H1 (cell line): ENCODE measurements around the gene CCDC148. TPM values are rescaled to one million over a fixed set of nuclear protein-coding genes. Genes with fewer than 3 reads are reported as not detected.

Experiments used
- CTCF ChIA-PET: fragments of 300-600 bp; sonication (Branson Sonifier 250); formaldehyde crosslinking; loops from one replicate; lab custom pipeline; 2021; ENCODE audit not compliant: partially characterized antibody; lab: Charles Lee
- POLR2A ChIA-PET: fragments of 300-600 bp; sonication (Branson Sonifier 250); formaldehyde crosslinking; loops from one replicate; lab custom pipeline; 2021; ENCODE audit warnings: inconsistent platforms; ENCODE audit not compliant: partially characterized antibody; lab: Charles Lee
- DNase-seq, 2 experiments: peaks; one replicate each; pipeline versions ENCODE4 v3.0.0 to v3.0.0-alpha.2; 2010 to 2022; ENCODE audit warnings: low spot score in 2 of 2, low read depth in 1 of 2, mixed read lengths in 1 of 2
- FAIRE-seq: peaks from 2 replicates; lab custom pipeline; 2011; peaks lifted over from hg19 to GRCh38; lab: Jason Lieb, UNC
- H2AFZ ChIP-seq: 2 replicates; pipeline ENCODE4 v1.8.1; 2012; ENCODE audit warnings: low read length, inconsistent platforms
- H2AK5ac ChIP-seq: 2 replicates; pipeline ENCODE4 v1.6.1; 2013; ENCODE audit warnings: low read depth, low read length
- H2BK120ac ChIP-seq: replicated peaks from 2 replicates; pipeline ENCODE3; 2013; ENCODE audit warnings: low read depth, low read length, inconsistent platforms
- H2BK12ac ChIP-seq: 2 replicates; pipeline ENCODE4 v1.6.1; 2013; ENCODE audit warnings: low read depth, low read length
- H2BK15ac ChIP-seq: 2 replicates; pipeline ENCODE4 v1.6.1; 2013; ENCODE audit warnings: low read length
- H2BK20ac ChIP-seq: 2 replicates; pipeline ENCODE4 v1.6.1; 2013; ENCODE audit warnings: low read length
- H2BK5ac ChIP-seq: 2 replicates; pipeline ENCODE4 v1.6.1; 2013; ENCODE audit warnings: low read depth, low read length
- H3K14ac ChIP-seq: 2 replicates; pipeline ENCODE4 v1.6.1; 2013; ENCODE audit warnings: inconsistent platforms; ENCODE audit not compliant: insufficient read length
- H3K18ac ChIP-seq: 2 replicates; pipeline ENCODE4 v1.6.1; 2013; ENCODE audit warnings: low read length; ENCODE audit errors: extremely low read depth
- H3K23ac ChIP-seq: 2 replicates; pipeline ENCODE4 v1.6.1; 2013; ENCODE audit warnings: inconsistent platforms; ENCODE audit not compliant: insufficient read length
- H3K23me2 ChIP-seq: 2 replicates; pipeline ENCODE4 v1.6.1; 2013; ENCODE audit warnings: low read depth, low read length
- H3K27ac ChIP-seq: 2 replicates; pipeline ENCODE4 v1.6.1; 2011; ENCODE audit warnings: low read depth, low read length, inconsistent platforms
- H3K27me3 ChIP-seq, 4 experiments: replicated peaks in 1 of 4; 1 replicate in 1 of 4; 2 replicates in 3 of 4; pipeline versions ENCODE4 v1.6.1 to v1.8.1; 2011 to 2013; ENCODE audit warnings: low read length in 3 of 4, mild to moderate bottlenecking in 3 of 4, inconsistent platforms in 2 of 4, mixed read lengths in 2 of 4, moderate library complexity in 1 of 4; ENCODE audit not compliant: control insufficient read depth in 3 of 4, insufficient read depth in 3 of 4; ENCODE audit errors: extremely low read depth in 1 of 4
- H3K36me3 ChIP-seq, 4 experiments: 2 replicates each; pipeline versions ENCODE4 v1.6.1 to v1.8.1; 2011 to 2013; ENCODE audit warnings: mild to moderate bottlenecking in 4 of 4, low read length in 3 of 4, moderate library complexity in 2 of 4, control low read depth in 1 of 4, inconsistent platforms in 1 of 4; ENCODE audit not compliant: insufficient read depth in 4 of 4, control insufficient read depth in 2 of 4
- H3K4ac ChIP-seq: replicated peaks from 2 replicates; pipeline ENCODE3; 2013; ENCODE audit warnings: low read length, low read depth, mixed read lengths, inconsistent platforms; ENCODE audit not compliant: insufficient read length
- H3K4me1 ChIP-seq, 4 experiments: replicated peaks in 1 of 4; 1 replicate in 1 of 4; 2 replicates in 3 of 4; pipeline versions ENCODE4 v1.6.1 to v1.8.1; 2011 to 2013; ENCODE audit warnings: low read length in 3 of 4, inconsistent platforms in 2 of 4, mixed read lengths in 1 of 4; ENCODE audit not compliant: insufficient read depth in 4 of 4, control insufficient read depth in 3 of 4
- H3K4me2 ChIP-seq, 2 experiments: 2 replicates each; pipeline versions ENCODE4 v1.6.1 to v1.8.1; 2011 to 2013; ENCODE audit warnings: low read depth in 2 of 2, low read length in 2 of 2, control low read depth in 1 of 2, inconsistent platforms in 1 of 2, mild to moderate bottlenecking in 1 of 2; ENCODE audit not compliant: insufficient read depth in 1 of 2
- H3K4me3 ChIP-seq, 4 experiments: fragments of 200-600, 300-600 bp in 1 of 4; sonication (generic), shearing (Covaris generic), sonication (Bioruptor Twin) in 1 of 4; 2 replicates each; pipeline versions ENCODE4 v1.5.1 to v1.8.1; 2011 to 2016; ENCODE audit warnings: low read length in 4 of 4, low read depth in 3 of 4, control low read depth in 2 of 4, inconsistent platforms in 2 of 4, mild to moderate bottlenecking in 2 of 4, mixed read lengths in 1 of 4, moderate library complexity in 1 of 4; ENCODE audit not compliant: insufficient read depth in 2 of 4; ENCODE audit errors: extremely low read depth in 1 of 4
- H3K56ac ChIP-seq: replicated peaks from 2 replicates; pipeline ENCODE3; 2013; ENCODE audit warnings: low read depth, mild to moderate bottlenecking, mixed read lengths, low read length, inconsistent platforms; ENCODE audit not compliant: insufficient read length
- H3K79me1 ChIP-seq: 2 replicates; pipeline ENCODE4 v1.6.1; 2013; ENCODE audit warnings: low read depth, low read length, control low read depth
- H3K79me2 ChIP-seq, 2 experiments: 2 replicates each; pipeline versions ENCODE4 v1.6.1 to v1.8.1; 2012 to 2013; ENCODE audit warnings: low read length in 2 of 2, mild to moderate bottlenecking in 2 of 2, inconsistent platforms in 1 of 2; ENCODE audit not compliant: insufficient read depth in 2 of 2, control insufficient read depth in 1 of 2
- H3K9ac ChIP-seq, 4 experiments: replicated peaks in 1 of 4; 1 replicate in 1 of 4; 2 replicates in 3 of 4; pipeline versions ENCODE4 v1.6.1 to v1.8.1; 2011 to 2013; ENCODE audit warnings: low read depth in 3 of 4, low read length in 3 of 4, control low read depth in 2 of 4, mild to moderate bottlenecking in 2 of 4, moderate library complexity in 2 of 4, inconsistent platforms in 1 of 4; ENCODE audit errors: extremely low read depth in 1 of 4
- H3K9me3 ChIP-seq, 2 experiments: 2 replicates each; pipeline versions ENCODE4 v1.6.1 to v1.8.1; 2012 to 2013; ENCODE audit warnings: mild to moderate bottlenecking in 2 of 2, moderate library complexity in 2 of 2, control low read depth in 1 of 2, inconsistent platforms in 1 of 2, low read depth in 1 of 2, low read length in 1 of 2, mixed read lengths in 1 of 2; ENCODE audit not compliant: insufficient read depth in 2 of 2
- H4K20me1 ChIP-seq, 2 experiments: replicated peaks in 1 of 2; 2 replicates each; pipeline versions ENCODE3 to v1.8.1; 2011 to 2013; ENCODE audit warnings: inconsistent platforms in 2 of 2, low read length in 2 of 2, mild to moderate bottlenecking in 1 of 2; ENCODE audit not compliant: insufficient read depth in 2 of 2, control insufficient read depth in 1 of 2
- H4K5ac ChIP-seq: 2 replicates; pipeline ENCODE4 v1.6.1; 2013; ENCODE audit warnings: low read length, low read depth, mixed read lengths, inconsistent platforms; ENCODE audit not compliant: insufficient read length
- H4K8ac ChIP-seq: 2 replicates; pipeline ENCODE4 v1.8.0; 2013; ENCODE audit warnings: mild to moderate bottlenecking, moderate library complexity, low read length, inconsistent platforms; ENCODE audit not compliant: insufficient read depth; ENCODE audit errors: extremely low read depth
- H4K91ac ChIP-seq: replicated peaks from 2 replicates; pipeline ENCODE3; 2013; ENCODE audit warnings: low read length, mixed read lengths, inconsistent platforms; ENCODE audit not compliant: insufficient read length
- BACH1 ChIP-seq: IDR thresholded peaks from 2 replicates; pipeline ENCODE4 v1.6.1; 2012; ENCODE audit warnings: low read length, improper control_type of control experiment
- BCL11A ChIP-seq, 2 experiments: IDR thresholded peaks; one replicate each; pipeline ENCODE4 v1.6.1; 2011; ENCODE audit warnings: low read depth in 2 of 2, low read length in 2 of 2, mild to moderate bottlenecking in 2 of 2
- CREB1 ChIP-seq: IDR thresholded peaks from 2 replicates; pipeline ENCODE4 v1.6.1; 2012; ENCODE audit warnings: inconsistent platforms
- GTF2F1 ChIP-seq: IDR thresholded peaks from 2 replicates; pipeline ENCODE4 v1.6.1; 2012; ENCODE audit warnings: low read depth, low read length, improper control_type of control experiment, borderline replicate concordance
- JUN ChIP-seq: IDR thresholded peaks from 2 replicates; pipeline ENCODE4 v1.6.1; 2011; ENCODE audit warnings: low read depth, mild to moderate bottlenecking, improper control_type of control experiment, low read length
- KDM4A ChIP-seq: IDR thresholded peaks from one replicate; pipeline ENCODE4 v1.7.1; 2012; ENCODE audit warnings: low read depth, mild to moderate bottlenecking, moderate library complexity, low read length, inconsistent platforms; ENCODE audit not compliant: severe bottlenecking
- POLR2A ChIP-seq, 2 experiments: IDR thresholded peaks; 1 replicate in 1 of 2; 2 replicates in 1 of 2; pipeline ENCODE4 v1.6.1; 2011; ENCODE audit warnings: low read depth in 2 of 2, low read length in 2 of 2, mild to moderate bottlenecking in 2 of 2; ENCODE audit errors: control extremely low read depth in 1 of 2
- POU5F1 ChIP-seq: IDR thresholded peaks from 2 replicates; pipeline ENCODE4 v1.6.1; 2011; ENCODE audit warnings: low read depth, mild to moderate bottlenecking, low read length, moderate library complexity
- SIN3A ChIP-seq, 2 experiments: IDR thresholded peaks in 1 of 2; conservative IDR thresholded peaks in 1 of 2; 2 replicates each; pipeline ENCODE4 v1.6.1; 2011 to 2012; ENCODE audit warnings: low read length in 2 of 2, improper control_type of control experiment in 1 of 2, low read depth in 1 of 2, mild to moderate bottlenecking in 1 of 2
- SIRT6 ChIP-seq: IDR thresholded peaks from one replicate; pipeline ENCODE4 v1.7.1; 2012; ENCODE audit warnings: low read length, inconsistent platforms
- SIX5 ChIP-seq: IDR thresholded peaks from 2 replicates; pipeline ENCODE4 v1.6.1; 2011; ENCODE audit warnings: mild to moderate bottlenecking, low read depth, low read length
- SP1 ChIP-seq: IDR thresholded peaks from 2 replicates; pipeline ENCODE4 v1.6.1; 2011; ENCODE audit warnings: low read depth, low read length
- SUZ12 ChIP-seq: fragments of 200-600 bp; sonication (generic); IDR thresholded peaks from 2 replicates; pipeline ENCODE4 v1.6.1; 2012; ENCODE audit warnings: mild to moderate bottlenecking, inconsistent platforms, low read length, moderate library complexity, mixed read lengths
- TEAD4 ChIP-seq: IDR thresholded peaks from 2 replicates; pipeline ENCODE4 v1.6.1; 2012; ENCODE audit warnings: low read depth, low read length, inconsistent platforms, mixed read lengths
- ZNF274 ChIP-seq: IDR thresholded peaks from 2 replicates; pipeline ENCODE4 v1.7.0; 2012; ENCODE audit warnings: low read length, borderline replicate concordance; ENCODE audit errors: extremely low read depth
- polyA plus RNA-seq, 7 experiments: library from polyadenylated mRNA; depleted of rRNA in 3 of 7; stranded (reverse) in 5 of 7; unstranded in 2 of 7; fragments of >200 nt in 5 of 7; fragments of 200-250 nt in 2 of 7; gene quantifications; 1 replicate in 5 of 7; 2 replicates in 1 of 7; 4 replicates in 1 of 7; pipeline versions ENCODE4 v1.2.1 to v1.2.3, GENCODE V29; 2011 to 2013; ENCODE audit warnings: missing spikeins in 2 of 7, mixed read lengths in 2 of 7
- total RNA-seq: library from RNA; stranded (reverse); fragmentation: NEBNext Ultra II Directional; extraction: Animal tissue kit (Norgen Biotek cat#: 25700); gene quantifications from 2 replicates; pipeline ENCODE4 v1.2.1, GENCODE V29; 2021

CCDC148 gene
- total and polyA plus RNA-seq, 2 of the 8 experiments (the other 6 are each of a cell fraction or from before 2014, with no cell fraction given), result 0.45 to 1.3 TPM

DNA sequence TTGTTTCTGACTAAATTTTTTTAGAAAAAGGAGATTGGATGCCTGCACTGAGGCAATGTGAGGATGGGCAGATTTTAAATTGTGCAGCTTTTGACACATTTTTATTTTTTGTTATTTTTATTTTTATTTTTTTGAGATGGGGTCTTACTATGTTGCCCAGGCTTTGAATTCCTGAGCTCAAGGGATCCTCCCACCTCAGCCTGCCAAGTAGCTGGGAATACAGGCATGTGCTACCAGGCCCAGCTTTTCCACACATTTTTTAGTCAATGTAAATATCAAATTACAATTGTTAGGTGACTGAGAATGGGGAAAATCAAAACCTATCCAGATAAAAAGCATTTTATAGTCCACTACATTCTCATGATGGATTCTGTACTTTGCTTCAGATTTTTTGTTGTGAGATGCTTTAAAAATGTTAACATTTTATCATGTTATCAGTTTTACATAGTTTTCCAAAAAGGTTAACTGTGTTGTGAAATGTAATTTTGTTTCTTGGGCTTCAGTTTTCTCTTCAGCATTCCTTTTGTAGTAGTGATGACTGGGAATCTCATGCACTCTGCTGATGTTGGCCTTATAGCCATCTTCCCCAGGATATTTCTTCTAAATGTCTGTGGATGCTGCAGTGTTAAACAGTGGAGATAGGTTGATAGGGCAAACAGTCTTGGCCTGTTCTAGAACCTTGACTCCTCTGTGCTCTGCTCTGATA lies 41.6 kb upstream of the CCDC148 start:
- no peak overlapping the region for H3K4me2 ChIP-seq
- H3K36me3 ChIP-seq, result no peaks in the 10 kb centered on the region
- H3K4me3 ChIP-seq, result no peak overlapping the region
- no peak overlapping the region for H4K8ac ChIP-seq
- no peak for FAIRE-seq
- H4K20me1 ChIP-seq, result peaks cover 2 to 3% of the 10 kb centered on the region in 2 experiments
- H3K23ac ChIP-seq, result no peak overlapping the region
- H3K14ac ChIP-seq, result no peak overlapping the region
- no peaks in the 10 kb centered on the region for H3K27me3 ChIP-seq
- no peak overlapping the region for H3K9ac ChIP-seq
- H3K4me1 ChIP-seq, result peaks cover 6 to 14% (median 8%) of the 10 kb centered on the region in 4 experiments; a peak in 6 of 7 replicates
- H2BK15ac ChIP-seq, result no peak overlapping the region
- H3K23me2 ChIP-seq, result no peaks in the 10 kb centered on the region
- no peak for DNase-seq
- H3K79me1 ChIP-seq, result 0 out of 2 replicates have a peak, but pooled peaks cover 2% of the 10 kb centered on the region
- H4K91ac ChIP-seq, result no peak overlapping the region
- H2AFZ ChIP-seq, result no peak overlapping the region
- ChIA-PET POLR2A (interaction anchor here (1.3 to 1.6 kb wide), 2 partner anchors 10 to 40 kb away, joined by 3 to 4 read pairs; no protein-coding TSS in a partner anchor), CTCF (interaction anchor here (0.7 to 1.8 kb wide), 5 partner anchors 14 to 464 kb away, joined by 3 to 4 read pairs (median 3); no protein-coding TSS in a partner anchor)
- no peak overlapping the region for H2BK20ac ChIP-seq
- no peak overlapping the region for H4K5ac ChIP-seq
- H2AK5ac ChIP-seq, result no peak overlapping the region
- H3K18ac ChIP-seq, result no peak overlapping the region
- no peak overlapping the region for H2BK120ac ChIP-seq
- H3K4ac ChIP-seq, result no peak overlapping the region
- H2BK5ac ChIP-seq, result no peak overlapping the region
- H3K79me2 ChIP-seq, result peaks cover 0 to 87% of the 10 kb centered on the region in 2 experiments; a peak in 3 of 4 replicates
- no peak overlapping the region for H2BK12ac ChIP-seq
- H3K56ac ChIP-seq, result no peak overlapping the region
- H3K27ac ChIP-seq, result no peak overlapping the region
- no peaks in the 10 kb centered on the region for H3K9me3 ChIP-seq
- TF ChIP-seq TEAD4 (no peak), JUN (no peak), BACH1 (no peak), CREB1 (no peak), ZNF274 (no peak), SUZ12 (no peak), SIRT6 (no peak), KDM4A (no peak), POU5F1 (no peak), SIN3A (conservative IDR thresholded peaks at IDR 0.05 in 1 of 2, IDR thresholded peaks at IDR 0.05 in 1 of 2; ENCODE audit: low read depth in 1 of 2, low read length in 2 of 2) (no peak), SIX5 (no peak), POLR2A (IDR thresholded peaks at IDR 0.05; ENCODE audit: control extremely low read depth in 1 of 2, low read depth in 2 of 2, low read length in 2 of 2) (no peak), BCL11A (IDR thresholded peaks at IDR 0.05; ENCODE audit: low read depth in 2 of 2, low read length in 2 of 2) (no peak), GTF2F1 (no peak), SP1 (no peak)
